Muscle of back (tissue), 13 donors: Measurements from ENCODE around the gene TM6SF1. TPM values are rescaled to one million over a fixed set of nuclear protein-coding genes. Genes with fewer than 3 reads are reported as not detected.
"Not testable (repeated sequence)": the region's sequence is repeated elsewhere in the genome, so short reads cannot be mapped to it uniquely, and the experiment has no call there.

Source experiments
- DNase-seq, 3 donors: peaks; one replicate each; pipeline versions ENCODE4 v3.0.0 to v3.0.0-alpha.2; 2013
- long read RNA-seq, 9 donors: transcript quantifications; one replicate each; lab custom pipeline, GENCODE V29; 2026
- polyA plus RNA-seq, 10 donors: library from polyadenylated mRNA; unstranded; fragments of 120-200 nt; gene quantifications; one replicate each; pipeline ENCODE4 v1.2.1, GENCODE V29; 2013; ENCODE audit not compliant: insufficient read length in 10 of 10

The TM6SF1 gene
- polyA plus RNA-seq: 10 to 100 TPM; 34.4 to 75.2 (median 47.7) TPM
- long read RNA-seq, donor 1, transcript TM6SF1-202 (10 exons, 2,074 nt): major isoform, 6 of 7 reads
- long read RNA-seq, donor 1, partial matches to known transcripts: 0 of 7 reads
- long read RNA-seq, donor 1, other reads (novel, unspliced or antisense): 0 of 7 reads
- long read RNA-seq, donor 2, transcript TM6SF1-202 (10 exons, 2,074 nt): major isoform, 13 of 15 reads
- long read RNA-seq, donor 2, partial matches to known transcripts: 0 of 15 reads
- long read RNA-seq, donor 2, other reads (novel, unspliced or antisense): 0 of 15 reads
- long read RNA-seq, donor 3: 0 reads
- long read RNA-seq, donor 4, transcript TM6SF1-202 (10 exons, 2,074 nt): major isoform, 7 of 13 reads
- long read RNA-seq, donor 4, partial matches to known transcripts: 5 of 13 reads
- long read RNA-seq, donor 4, other reads (novel, unspliced or antisense): 0 of 13 reads
- long read RNA-seq, donor 5, transcript TM6SF1-202 (10 exons, 2,074 nt): major isoform, 10 of 134 reads
- long read RNA-seq, donor 5, partial matches to known transcripts: 75 of 134 reads
- long read RNA-seq, donor 5, other reads (novel, unspliced or antisense): 49 of 134 reads
- long read RNA-seq, donor 6, transcript TM6SF1-202 (10 exons, 2,074 nt): major isoform, 12 of 86 reads
- long read RNA-seq, donor 6, partial matches to known transcripts: 74 of 86 reads
- long read RNA-seq, donor 6, other reads (novel, unspliced or antisense): 0 of 86 reads
- long read RNA-seq, donor 7, partial matches to known transcripts: 69 of 96 reads
- long read RNA-seq, donor 7, other reads (novel, unspliced or antisense): 23 of 96 reads
- long read RNA-seq, donor 8, transcript TM6SF1-202 (10 exons, 2,074 nt): major isoform, 5 of 6 reads
- long read RNA-seq, donor 8, partial matches to known transcripts: 0 of 6 reads
- long read RNA-seq, donor 8, other reads (novel, unspliced or antisense): 0 of 6 reads
- long read RNA-seq, donor 9: 0 reads

DNA sequence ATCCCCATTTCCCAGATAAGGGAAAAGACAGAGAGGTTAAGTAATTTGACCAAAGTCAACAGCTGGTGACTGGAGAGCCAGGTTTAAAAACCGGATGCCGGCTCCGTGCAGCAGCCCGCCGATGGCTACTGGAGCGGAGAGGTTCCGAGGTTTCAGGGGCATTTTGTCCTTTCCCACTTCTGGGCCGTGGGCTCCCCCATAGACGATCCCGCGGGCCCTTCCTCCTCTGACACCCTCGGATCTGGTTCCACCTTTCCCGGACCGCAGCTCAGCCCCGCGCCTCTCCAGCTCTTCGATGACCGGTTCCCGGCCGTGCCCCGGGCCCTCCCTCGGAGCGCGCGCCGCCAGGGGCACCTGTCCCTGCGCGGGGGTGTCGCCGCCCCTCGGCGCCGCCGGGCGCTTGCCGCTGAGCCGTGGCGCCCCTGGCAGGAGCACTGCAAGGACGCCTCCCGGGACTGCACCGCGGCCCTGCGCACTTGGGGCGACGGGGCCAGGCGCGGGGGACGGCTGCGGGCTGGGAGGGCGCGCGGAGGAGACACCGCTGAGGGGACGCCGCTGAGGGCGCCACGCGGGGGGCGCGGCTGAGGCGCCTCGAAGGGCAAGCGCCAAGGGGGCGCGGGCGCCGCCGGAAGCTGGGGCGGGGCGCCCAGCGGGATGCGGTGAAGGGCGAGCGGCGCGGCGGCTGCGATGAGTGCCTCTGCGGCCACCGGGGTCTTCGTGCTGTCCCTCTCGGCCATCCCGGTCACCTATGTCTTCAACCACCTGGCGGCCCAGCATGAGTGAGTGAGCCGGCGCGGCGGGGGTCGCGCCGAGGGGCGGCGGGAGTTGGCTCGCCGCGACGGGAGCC lies at the start of gene TM6SF1:
TM6SF1 (plus strand) TSS at position 652 of the 847 bp plus-strand sequence; CDS start at position 688, 36 bp downstream.
- peak in 2 of 3 donors; percentile 27 to 37 for DNase-seq

GRCh38 chr15:83057696-83058376 lies 49.6 kb upstream of the TM6SF1 start:
- no peak for DNase-seq

DNA sequence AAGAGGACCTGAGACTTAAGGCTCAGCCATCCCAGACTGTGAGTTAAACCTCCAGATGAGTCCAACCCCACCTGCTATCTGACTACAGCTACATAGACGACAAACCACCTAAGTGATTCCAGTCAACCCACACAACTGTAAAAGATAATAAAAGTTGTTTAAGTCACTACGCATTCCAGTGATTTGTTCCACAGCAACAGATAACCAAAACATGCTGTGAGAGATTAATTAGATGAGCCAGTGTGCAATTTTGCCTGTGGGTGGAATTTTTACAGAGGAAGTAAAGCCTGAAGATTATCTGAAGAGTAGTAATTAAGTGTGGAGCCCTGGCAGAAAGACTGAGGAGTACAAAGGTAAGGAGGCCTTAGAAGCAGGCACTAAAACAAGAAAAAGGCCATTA lies 45.8 kb upstream of the TM6SF1 start:
- no peak for DNase-seq

DNA sequence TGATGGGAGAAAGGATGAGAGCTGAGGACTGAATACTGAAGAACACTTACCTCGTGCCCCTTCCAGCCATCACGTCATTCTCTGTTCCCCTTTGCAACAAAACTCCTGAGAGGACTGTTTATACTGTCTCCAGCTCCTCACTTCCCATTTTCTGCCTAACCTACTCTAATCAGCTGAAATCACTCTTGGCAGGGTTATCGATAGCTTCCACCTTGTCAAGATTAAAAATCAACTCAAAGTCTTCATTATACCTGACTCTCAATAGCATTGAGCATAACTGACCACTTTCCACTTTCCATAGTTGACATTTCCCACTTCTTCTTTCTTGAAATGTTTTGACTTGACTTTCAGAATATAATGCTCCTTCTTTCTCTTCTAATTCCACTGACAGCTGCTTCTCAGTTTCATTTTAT lies 44.7 kb upstream of the TM6SF1 start:
- no peak for DNase-seq

DNA sequence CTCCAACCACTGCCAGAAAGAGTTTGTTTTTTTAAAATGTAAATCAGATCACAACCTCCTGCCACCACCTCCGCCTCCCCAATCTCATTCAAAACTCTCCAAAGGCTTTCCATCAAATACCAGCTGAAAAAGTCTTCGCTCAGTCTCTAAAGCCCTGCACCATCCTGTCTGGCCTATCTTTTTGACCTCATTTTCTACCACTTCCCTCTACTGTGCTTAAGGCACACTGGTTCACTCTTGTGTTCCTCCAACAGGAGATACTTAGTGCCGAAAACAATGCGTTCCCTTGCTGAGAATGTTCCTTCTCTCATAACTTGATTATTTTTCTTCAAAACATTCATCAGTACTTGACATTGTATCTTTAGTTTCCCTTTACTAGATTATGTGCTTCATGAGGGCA lies 43.9 kb upstream of the TM6SF1 start:
- DNase-seq: no peak

DNA sequence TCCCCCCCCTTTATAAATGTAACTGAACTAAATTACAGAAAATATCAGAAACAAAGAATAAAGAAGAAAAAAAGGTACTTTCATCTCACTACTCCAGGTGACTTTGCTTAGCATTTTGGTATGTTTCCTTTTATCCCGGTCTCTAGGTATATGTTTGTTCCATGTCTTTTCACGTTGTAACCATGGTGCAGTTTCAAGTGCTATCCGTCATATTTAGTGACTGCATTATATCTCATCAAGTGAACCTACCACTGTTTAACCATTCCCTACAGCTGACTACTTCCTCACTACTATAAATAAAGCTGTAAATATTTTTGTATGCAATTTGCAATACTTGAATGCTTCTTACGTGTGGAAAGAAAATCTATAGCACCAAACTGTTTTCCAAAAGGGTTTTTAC lies 42.6 kb upstream of the TM6SF1 start:
- DNase-seq: no peak

DNA sequence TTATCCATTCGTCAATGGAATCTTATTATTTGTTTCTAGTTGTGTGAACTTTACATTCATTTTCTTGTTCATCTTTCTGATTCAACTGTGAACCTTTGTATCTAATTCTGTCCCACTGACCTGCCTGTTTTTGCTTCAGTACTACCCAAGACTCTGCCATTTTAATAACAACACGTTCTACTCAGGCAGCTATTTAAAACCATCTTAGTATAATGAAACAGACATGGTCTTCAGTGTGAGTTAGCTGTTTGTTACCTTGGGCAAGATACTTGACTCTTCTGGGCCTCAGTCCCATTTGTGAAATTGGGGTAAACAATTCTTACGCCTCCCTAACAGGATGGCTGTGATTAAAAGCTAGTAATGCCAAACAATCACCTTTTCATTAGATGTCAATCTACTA lies 42.0 kb upstream of the TM6SF1 start:
- DNase-seq: no peak

DNA sequence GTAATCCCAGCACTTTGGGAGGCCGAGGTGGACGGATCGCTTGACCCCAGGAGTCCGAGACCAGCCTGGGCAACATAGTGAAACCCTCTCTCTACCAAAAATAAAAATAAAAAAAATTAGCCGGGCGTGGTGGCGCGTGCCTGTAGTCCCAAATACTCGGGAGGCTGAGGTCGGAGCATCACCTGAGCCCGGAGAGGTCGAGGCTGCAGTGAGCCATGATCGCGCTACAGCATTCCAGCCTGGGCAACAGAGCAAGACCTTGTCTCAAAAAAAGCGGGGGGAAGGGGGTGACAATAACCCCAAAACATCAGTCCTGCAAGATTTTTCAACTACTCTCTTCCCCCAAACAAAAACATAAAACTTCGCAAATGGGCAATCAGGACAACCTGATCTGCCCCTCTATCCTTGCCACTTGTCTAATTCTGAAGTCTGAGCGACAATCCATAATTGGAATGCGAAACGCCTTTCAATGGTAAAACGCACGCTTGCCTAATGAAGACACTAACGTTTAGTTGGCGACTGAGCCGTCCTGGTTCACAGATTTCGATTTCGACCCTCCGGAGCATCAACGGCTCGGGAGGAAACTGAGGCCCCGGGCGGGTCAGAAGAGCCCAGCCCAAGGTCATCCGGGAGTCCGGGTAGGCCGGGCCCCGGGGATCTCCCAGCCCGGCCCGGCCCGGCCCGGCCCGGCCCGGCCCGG lies 41.3 kb upstream of the TM6SF1 start:
- DNase-seq: no peak

- DNase-seq: peak; percentile 94 to 97 (median 95)
Measured at GRCh38 chr15:83066734-83067637, 40.5 kb upstream of the TM6SF1 start, which contains the start of gene BTBD1. BTBD1 (minus strand) TSS chr15:83067252; CDS start chr15:83067151, 101 bp downstream.

DNA sequence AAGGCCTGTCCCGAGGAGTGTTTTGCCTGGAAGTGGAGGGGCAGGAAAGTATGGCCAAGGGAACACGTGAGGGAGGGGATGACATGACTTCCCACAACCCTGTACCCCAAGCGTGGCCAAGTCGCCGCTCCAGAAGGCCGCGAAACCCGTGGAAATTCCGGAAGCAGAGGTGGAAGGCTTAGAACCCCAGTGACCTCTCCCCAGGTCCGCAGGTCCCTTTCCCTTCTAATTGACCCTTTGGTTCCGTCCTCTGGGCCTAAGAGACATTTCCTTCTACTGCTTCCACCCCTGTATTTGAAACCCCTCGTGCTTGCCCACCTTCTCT lies 39.8 kb upstream of the TM6SF1 start:
- DNase-seq: no peak

DNA sequence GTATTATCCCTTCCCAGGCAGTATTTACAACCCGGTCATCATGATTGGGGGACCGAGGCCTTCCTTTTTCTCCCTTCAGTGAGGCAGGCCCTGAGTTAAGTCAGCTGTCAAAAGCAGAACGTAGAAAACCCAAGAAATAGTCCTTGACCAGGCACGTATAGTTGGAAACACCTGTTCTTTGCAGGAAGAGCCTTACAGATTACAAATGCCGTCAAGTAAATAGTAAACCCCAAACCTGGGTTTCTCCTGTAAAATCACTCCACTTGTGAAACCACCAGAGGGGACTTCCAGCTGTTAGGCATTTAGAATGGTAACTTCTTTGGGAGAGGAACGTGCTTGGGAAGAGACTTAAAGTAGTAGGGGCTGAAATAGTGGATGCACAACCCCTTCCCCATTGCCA lies 39.4 kb upstream of the TM6SF1 start:
- DNase-seq: no peak

DNA sequence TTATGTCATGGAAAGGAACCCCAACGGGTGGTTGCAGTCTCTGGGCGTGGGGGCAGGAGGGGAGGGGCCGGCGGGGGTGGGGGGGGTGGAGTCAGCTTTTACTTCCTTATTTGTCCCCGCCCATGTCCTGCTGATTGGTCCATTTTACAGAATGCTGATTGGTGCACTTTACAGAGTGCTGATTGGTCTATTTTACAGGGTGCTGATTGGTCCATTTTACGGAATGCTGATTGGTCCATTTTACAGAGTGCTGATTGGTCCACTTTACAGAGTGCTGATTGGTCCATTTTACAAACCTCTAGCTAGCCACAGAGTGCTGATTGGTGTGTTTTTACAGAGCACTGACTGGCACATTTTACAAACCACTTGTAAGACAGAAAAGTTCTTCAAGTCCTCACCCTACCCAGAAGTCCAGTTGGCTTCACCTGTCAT lies 38.2 kb upstream of the TM6SF1 start:
- not testable (repeated sequence) for DNase-seq

DNA sequence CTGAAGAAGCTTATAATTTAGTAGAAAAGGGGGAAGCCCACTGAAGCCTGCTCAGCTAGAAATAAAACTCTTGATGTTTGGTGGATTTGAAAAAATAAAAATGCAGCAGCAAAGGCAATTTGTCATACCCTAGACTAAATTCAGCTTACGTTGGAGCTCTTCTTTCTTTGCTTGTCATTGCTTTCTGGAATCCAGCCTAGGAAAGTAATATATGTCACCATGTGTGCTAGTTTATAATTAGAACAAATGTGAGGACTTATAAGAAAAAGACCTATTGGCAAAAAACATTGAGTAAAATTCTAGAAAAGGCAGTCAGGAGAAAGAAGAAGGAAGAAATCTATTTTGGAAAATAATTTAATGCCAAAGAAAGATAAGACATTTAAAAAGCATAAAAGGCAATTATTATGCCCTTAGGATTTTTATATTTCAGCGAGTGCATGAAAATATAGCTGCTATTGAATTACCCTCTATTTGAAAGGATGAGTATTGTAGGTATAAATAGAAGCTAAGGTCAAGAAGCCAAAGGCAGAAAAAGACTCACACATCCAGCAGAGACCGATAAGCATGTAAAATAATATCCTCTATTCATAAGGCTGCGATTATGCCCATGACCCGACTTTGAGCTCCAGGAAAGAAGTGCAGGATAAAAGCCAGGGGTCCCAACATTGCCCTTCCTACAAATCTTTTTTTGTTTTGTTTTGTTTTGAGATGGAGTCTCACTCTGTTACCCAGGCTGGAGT lies 29.8 kb upstream of the TM6SF1 start:
- no peak for DNase-seq

DNA sequence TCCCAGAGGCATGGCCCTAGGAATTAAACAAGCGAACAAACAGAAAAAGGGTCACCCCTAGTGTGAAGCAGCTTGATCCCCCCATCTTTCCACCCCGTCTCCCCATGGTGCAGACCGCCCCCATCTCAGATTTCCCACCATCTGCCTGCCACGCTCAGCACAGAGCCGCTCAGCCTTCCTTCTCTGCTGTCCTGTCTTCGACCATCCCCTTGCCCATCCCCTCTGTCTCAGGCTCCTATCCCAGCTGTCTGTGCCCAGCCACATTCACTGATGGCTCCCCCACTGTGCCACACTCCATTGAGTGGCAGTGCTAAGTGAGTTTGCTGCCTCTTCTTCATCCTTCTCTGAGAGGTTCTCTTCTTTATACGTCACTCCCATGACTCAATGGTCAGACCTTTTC lies 28.7 kb upstream of the TM6SF1 start:
- DNase-seq: no peak

DNA sequence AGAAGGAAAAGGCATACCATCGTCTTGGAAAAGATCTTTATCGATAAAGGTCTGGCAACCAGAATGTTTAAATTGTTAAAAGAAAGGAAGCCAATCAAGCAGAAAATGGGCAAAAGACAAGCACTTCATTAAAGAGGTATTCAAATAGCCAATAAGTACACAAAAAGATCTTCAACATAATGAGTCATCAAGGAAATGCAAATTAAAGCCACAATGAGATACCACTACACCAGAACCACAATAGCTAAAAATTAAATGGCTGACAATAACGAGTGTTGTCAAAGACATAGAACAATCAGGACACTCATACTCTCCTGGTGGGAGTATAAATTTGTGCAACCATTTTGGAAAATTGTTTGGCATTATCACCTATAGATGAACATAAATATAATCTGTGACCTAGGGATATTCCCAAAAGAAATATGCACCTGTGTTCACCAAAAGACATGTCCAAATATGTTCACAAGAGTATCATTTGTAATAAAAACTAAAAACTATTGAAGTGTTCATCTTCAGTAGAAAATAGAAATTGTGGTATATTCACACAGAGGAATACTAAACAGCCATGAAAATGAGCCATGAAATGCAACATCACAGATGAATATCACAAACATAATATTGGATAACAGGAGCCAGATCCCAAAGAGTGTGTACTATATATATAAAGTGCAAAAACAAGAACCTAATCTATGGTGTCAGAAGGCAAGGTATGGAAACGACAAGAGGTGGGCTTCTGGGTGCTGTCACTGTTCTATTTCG lies 26.0 kb upstream of the TM6SF1 start:
- no peak for DNase-seq

GRCh38 chr15:83082730-83083386 lies 24.6 kb upstream of the TM6SF1 start:
- DNase-seq: no peak

DNA sequence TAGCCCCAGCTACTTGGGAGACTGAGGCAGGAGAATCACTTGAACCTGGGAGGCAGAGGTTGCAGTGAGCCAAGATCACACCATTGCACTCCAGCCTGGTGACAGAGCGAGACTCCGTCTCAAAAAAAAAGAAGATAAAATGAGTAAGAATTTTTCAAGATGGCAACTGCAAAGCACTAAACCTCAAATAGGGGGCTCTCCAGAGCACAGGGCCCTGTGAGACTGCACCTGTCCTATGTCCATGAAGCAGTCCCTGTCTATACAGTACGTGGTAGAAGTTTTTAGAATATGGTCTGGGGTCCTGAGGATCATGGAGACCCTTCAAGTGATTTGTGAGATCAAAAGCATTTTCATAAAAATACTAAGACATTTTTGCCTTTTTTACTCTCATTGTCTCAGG lies 22.0 kb upstream of the TM6SF1 start:
- DNase-seq: not testable (repeated sequence)
